NCI-H187 (cell line): ENCODE measurements around the gene SCAF8.
"Not testable (repeated sequence)": the region's sequence is repeated elsewhere in the genome, so short reads cannot be mapped to it uniquely, and the experiment has no call there.

Experiments
- DNase-seq, 2 experiments: peaks; one replicate each; lab custom pipeline; 2025; lab: John Stamatoyannopoulos, UW

Gene SCAF8

GRCh38 chr6:154782193-154782592 lies 49.0 kb downstream of the SCAF8 start:
- DNase-seq = no peak

GRCh38 chr6:154783229-154783628 lies 50.0 kb downstream of the SCAF8 start:
- no peak for DNase-seq

GRCh38 chr6:154785075-154785474 lies 51.9 kb downstream of the SCAF8 start:
- DNase-seq = no peak

- DNase-seq = no peak
Measured at GRCh38 chr6:154786144-154786868, 53.1 kb downstream of the SCAF8 start.

- no peak for DNase-seq
Measured at GRCh38 chr6:154791556-154792317, 58.5 kb downstream of the SCAF8 start.

GRCh38 chr6:154792325-154792724 lies 59.1 kb downstream of the SCAF8 start:
- no peak for DNase-seq

GRCh38 chr6:154792761-154793160 lies 59.5 kb downstream of the SCAF8 start:
- no peak for DNase-seq

GRCh38 chr6:154796484-154796883 lies 63.3 kb downstream of the SCAF8 start:
- DNase-seq = no peak

- DNase-seq = no peak
Measured at GRCh38 chr6:154797857-154798256, 64.6 kb downstream of the SCAF8 start.

GRCh38 chr6:154800338-154800737 lies 67.1 kb downstream of the SCAF8 start:
- no peak for DNase-seq

GRCh38 chr6:154805288-154805911 lies 72.2 kb downstream of the SCAF8 start:
- DNase-seq = no peak

GRCh38 chr6:154806804-154807203 lies 73.6 kb downstream of the SCAF8 start:
- no peak for DNase-seq

- not testable (repeated sequence) for DNase-seq
Measured at GRCh38 chr6:154811663-154812062, 78.4 kb downstream of the SCAF8 start.

GRCh38 chr6:154814063-154814462 lies 80.8 kb downstream of the SCAF8 start:
- DNase-seq = no peak

- no peak for DNase-seq
Measured at GRCh38 chr6:154815938-154816820, 83.0 kb downstream of the SCAF8 start.

- no peak for DNase-seq
Measured at GRCh38 chr6:154821099-154821498, 87.9 kb downstream of the SCAF8 start.

- DNase-seq = no peak
Measured at GRCh38 chr6:154821638-154822037, 88.4 kb downstream of the SCAF8 start.

- DNase-seq = no peak
Measured at GRCh38 chr6:154822947-154823558, 89.8 kb downstream of the SCAF8 start.

GRCh38 chr6:154824076-154824475 lies 90.9 kb downstream of the SCAF8 start:
- no peak for DNase-seq

GRCh38 chr6:154829970-154830369 lies 96.8 kb downstream of the SCAF8 start:
- DNase-seq = no peak

GRCh38 chr6:154830771-154831170 lies 97.6 kb downstream of the SCAF8 start:
- no peak for DNase-seq

GRCh38 chr6:154835307-154835706 lies 102.1 kb downstream of the SCAF8 start:
- no peak for DNase-seq
